ENCODE measurements around the gene CKM. TPM values are rescaled to one million over a fixed set of nuclear protein-coding genes. Genes with fewer than 3 reads are reported as not detected.

CKM gene
- total RNA-seq, 2 experiments from 2014 or later = not detected

DNA sequence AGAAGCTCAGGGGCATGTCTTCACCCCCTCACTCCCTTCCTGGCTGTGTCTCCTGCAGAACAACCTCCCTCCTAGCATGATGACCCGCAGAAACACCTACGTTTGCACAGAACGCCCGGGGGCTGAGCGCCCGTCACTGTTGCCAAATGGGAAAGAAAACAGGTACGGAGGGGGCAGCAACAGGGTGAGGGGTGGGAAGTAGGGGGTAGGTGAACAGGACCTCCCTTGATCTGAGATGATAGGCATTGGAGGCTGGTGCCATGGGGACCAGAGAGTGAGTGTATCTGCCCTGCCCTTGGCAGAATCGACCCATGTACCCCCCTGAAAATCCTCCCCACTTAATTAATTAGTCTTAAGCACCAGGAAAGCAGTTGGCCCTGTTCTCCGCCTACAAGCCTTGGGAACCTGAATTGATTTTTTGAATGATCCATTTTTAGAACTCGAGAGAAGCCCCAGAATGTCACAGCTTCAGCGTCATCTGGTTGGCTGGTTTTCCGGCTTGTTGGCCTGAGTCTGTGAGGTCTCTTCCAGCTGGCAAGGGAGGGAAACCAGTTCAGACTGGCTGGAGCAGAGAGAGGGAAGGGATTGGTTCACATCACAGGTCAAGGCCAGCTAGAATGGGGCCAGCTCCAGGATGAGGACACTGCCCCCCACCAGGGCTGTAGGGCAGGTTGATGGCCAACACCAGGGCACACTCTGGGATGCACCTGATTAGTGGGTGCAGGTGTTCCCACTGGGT is 28.2 kb downstream of the CKM start:
- intact Hi-C loops (cut with micrococcal nuclease) = no loop called here
- H3K9me3 Mint-ChIP-seq = peaks cover 4% of the 10 kb centered on the region
- H3K4me3 Mint-ChIP-seq = no peak overlapping the region
- H3K36me3 Mint-ChIP-seq = peaks cover 31% of the 10 kb centered on the region
- DNase-seq = no peak
- no peak overlapping the region for H3K27ac Mint-ChIP-seq
- H3K27me3 Mint-ChIP-seq = no peaks in the 10 kb centered on the region
- POLR2A ChIA-PET = no interaction called here
- H3K4me1 Mint-ChIP-seq (ENCODE audit: low read depth) = peaks cover 9% of the 10 kb centered on the region
- CTCF ChIA-PET = no interaction called here

DNA sequence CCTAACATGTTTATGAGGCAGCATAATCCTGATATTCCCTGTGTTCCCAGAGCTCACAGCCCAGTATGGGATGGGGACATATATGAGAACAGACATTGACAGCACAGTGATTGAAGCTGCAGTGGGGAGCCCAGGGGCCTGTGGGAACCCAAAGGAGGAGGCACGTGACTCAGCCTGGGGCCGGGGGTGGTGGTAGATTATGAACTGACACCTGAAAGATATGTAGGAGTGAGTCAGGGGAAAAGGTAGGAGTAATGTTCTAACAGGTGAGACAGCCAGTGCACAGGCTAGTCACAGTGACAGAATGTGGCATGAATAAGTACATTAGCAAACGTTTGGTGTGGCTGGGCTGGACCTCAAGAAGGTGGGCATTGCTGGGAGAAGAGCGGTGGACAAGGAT is 29.0 kb downstream of the CKM start:
- Mint-ChIP-seq H3K9me3 (peaks cover 4% of the 10 kb centered on the region), H3K27ac (no peak overlapping the region), H3K36me3 (peaks cover 29% of the 10 kb centered on the region), H3K4me1 (ENCODE audit: low read depth) (peaks cover 9% of the 10 kb centered on the region), H3K4me3 (no peak overlapping the region), H3K27me3 (no peaks in the 10 kb centered on the region)
- DNase-seq = peak; percentile 50
- intact Hi-C loops (cut with micrococcal nuclease) = no loop called here
- CTCF ChIA-PET = no interaction called here
- POLR2A ChIA-PET = no interaction called here

DNA sequence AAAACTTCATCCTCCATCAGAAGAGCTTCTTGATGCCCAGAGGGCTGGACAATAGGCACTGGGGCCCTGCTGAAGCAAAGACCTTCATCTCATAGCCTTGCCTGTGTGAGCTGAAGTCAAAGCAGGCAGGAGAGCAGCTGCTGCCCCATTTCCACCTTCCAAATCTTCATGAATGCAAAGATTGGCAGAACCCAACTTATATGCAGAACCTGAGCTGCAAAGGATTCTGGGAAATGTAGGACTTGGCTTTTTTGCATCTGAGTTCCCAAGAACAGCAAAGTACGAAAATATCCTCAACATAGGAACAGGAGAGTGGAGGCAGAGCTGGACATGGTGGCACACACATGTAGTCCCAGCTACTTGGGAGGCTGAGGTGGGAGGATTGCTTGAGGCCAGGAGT is 30.8 kb downstream of the CKM start:
- ChIA-PET POLR2A (no interaction called here), CTCF (no interaction called here)
- peaks cover 9% of the 10 kb centered on the region for H3K4me1 Mint-ChIP-seq (ENCODE audit: low read depth)

DNA sequence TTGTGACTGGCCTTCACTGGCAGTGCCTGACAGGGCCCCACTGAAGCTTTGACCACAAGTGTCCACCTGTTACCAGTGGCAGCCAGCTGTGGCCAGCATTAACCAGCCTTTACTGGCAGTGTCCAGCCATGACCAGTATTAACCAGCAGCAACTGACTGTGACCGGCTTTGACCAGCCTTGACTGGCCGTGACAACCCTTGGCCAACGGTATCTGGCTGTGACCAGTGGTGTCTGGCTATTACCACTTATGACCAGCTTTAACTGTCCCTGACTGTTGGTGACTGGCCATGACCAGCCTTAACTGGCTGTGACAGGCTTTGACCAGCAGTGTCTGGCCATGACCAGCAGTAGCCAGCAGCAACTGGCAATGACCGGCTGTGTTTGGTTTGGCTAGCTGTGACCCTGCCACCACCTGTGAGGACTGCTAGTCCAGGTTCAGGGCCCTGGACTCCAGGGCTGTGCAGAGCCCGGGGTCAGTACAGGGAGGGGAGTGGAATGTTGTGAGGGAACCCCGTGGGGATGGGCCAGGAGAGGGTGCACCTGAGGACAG is 32.2 kb downstream of the CKM start:
- Mint-ChIP-seq H3K4me3 (no peak overlapping the region), H3K36me3 (peaks cover 35% of the 10 kb centered on the region), H3K27me3 (no peaks in the 10 kb centered on the region), H3K9me3 (peaks cover 4% of the 10 kb centered on the region), H3K27ac (no peak overlapping the region), H3K4me1 (ENCODE audit: low read depth) (peaks cover 9% of the 10 kb centered on the region)
- DNase-seq = no peak
- POLR2A ChIA-PET = no interaction called here
- intact Hi-C loops (cut with micrococcal nuclease) = no loop called here
- CTCF ChIA-PET = no interaction called here

More for the DNA sequence above, 30.8 kb downstream of the CKM start:
- DNase-seq = no peak
- H3K36me3 Mint-ChIP-seq = peaks cover 33% of the 10 kb centered on the region
- peaks cover 4% of the 10 kb centered on the region for H3K9me3 Mint-ChIP-seq
- no peak overlapping the region for H3K4me3 Mint-ChIP-seq
- intact Hi-C loops (cut with micrococcal nuclease) = no loop called here
- H3K27ac Mint-ChIP-seq = no peak overlapping the region
- no peaks in the 10 kb centered on the region for H3K27me3 Mint-ChIP-seq

DNA sequence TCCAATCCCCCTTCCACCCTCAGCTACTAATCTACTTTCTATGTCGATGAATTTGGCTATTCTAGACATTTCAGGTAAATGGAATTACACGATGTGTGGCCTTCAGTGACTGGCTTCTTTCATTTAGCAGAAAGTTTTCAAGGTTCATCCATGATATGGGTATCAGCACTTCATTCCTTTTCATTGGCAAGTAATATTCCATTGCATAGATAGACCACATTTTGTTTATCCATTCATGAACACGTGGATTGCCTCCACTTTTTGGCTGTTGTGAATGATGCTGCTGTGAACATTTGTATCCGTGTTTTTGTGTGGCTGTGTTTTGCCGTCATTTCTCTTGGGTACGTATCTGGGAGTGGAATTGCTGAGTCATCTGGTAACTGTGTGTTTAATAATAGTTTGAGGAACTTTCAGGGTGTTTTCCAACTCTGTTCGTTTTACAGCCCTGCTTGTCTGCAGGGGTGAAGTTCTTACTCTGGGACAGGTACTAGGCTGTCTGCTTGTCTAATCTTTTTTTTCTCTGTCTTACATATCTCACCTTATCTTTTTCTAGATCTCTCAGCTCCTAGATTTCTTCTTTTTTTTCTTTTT is 39.1 kb downstream of the CKM start:
- Mint-ChIP-seq H3K4me3 (no peak overlapping the region), H3K36me3 (peaks cover 27% of the 10 kb centered on the region), H3K27ac (no peak overlapping the region), H3K27me3 (no peaks in the 10 kb centered on the region), H3K4me1 (ENCODE audit: low read depth) (no peaks in the 10 kb centered on the region), H3K9me3 (no peaks in the 10 kb centered on the region)
- intact Hi-C loops (cut with micrococcal nuclease) = no loop called here
- ChIA-PET POLR2A (no interaction called here), CTCF (no interaction called here)
- no peak for DNase-seq

DNA sequence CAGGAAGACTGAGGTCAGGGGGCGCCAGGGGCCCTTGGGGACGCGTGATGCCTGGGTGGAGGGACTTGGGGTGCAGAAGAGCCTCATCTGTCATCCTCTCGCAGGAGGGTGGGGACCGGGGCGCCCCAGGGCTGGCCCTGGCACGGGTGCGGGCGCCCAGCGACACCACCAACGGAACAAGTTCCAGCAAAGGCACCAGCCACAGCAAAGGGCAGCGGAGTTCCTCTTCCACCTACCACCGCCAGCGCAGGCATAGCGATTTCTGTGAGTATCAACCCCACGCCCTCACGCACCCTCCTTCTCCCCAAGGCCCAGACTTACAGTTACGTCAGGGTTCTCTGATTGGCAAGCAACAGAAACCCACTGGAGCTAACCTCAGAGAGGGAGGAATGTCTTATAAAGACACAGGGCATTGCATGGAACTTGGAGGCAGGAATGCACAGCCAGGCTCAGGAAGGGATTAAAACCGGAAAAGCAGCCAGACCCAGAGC is 42.2 kb downstream of the CKM start:
- CTCF ChIA-PET = no interaction called here
- no peak for DNase-seq
- POLR2A ChIA-PET = no interaction called here
- H3K36me3 Mint-ChIP-seq = peaks cover 20% of the 10 kb centered on the region
- H3K4me1 Mint-ChIP-seq (ENCODE audit: low read depth) = no peaks in the 10 kb centered on the region
- H3K4me3 Mint-ChIP-seq = no peak overlapping the region
- no peak overlapping the region for H3K27ac Mint-ChIP-seq
- intact Hi-C loops (cut with micrococcal nuclease) = no loop called here
- no peaks in the 10 kb centered on the region for H3K27me3 Mint-ChIP-seq
- no peaks in the 10 kb centered on the region for H3K9me3 Mint-ChIP-seq

DNA sequence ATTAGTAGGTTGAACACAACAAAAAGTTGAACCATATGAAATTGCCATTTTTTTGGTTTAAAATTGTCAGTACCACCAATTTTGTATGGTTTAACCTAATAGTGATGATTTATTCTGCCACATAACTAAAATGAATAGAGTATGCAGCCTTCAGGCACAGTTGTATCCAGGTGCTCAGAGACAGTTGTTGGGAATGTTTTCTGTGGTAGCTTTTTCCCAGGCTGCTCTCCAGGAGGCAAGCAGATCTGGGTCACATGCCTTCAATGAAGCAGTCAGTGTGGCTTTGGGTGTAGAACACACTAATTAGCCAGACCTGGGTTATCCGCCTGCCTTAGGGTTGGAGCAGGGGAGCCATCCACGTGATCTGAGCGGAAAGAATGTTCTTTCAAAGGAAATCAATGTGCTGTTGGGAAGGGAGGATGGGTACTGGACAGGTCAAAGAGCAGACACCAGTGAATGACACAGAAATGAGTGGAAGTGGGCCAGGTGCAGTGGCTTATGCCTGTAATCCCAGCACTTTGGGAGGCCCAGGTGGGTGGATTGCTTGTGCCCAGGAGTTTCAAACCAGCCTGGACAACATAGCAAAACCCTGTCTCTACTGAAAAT is 43.0 kb downstream of the CKM start:
- H3K36me3 Mint-ChIP-seq = peaks cover 17% of the 10 kb centered on the region
- no peak overlapping the region for H3K27ac Mint-ChIP-seq
- H3K4me1 Mint-ChIP-seq (ENCODE audit: low read depth) = no peaks in the 10 kb centered on the region
- H3K27me3 Mint-ChIP-seq = no peaks in the 10 kb centered on the region
- ChIA-PET POLR2A (no interaction called here), CTCF (no interaction called here)
- H3K4me3 Mint-ChIP-seq = no peak overlapping the region
- intact Hi-C loops (cut with micrococcal nuclease) = no loop called here
- H3K9me3 Mint-ChIP-seq = no peaks in the 10 kb centered on the region
- DNase-seq = no peak

DNA sequence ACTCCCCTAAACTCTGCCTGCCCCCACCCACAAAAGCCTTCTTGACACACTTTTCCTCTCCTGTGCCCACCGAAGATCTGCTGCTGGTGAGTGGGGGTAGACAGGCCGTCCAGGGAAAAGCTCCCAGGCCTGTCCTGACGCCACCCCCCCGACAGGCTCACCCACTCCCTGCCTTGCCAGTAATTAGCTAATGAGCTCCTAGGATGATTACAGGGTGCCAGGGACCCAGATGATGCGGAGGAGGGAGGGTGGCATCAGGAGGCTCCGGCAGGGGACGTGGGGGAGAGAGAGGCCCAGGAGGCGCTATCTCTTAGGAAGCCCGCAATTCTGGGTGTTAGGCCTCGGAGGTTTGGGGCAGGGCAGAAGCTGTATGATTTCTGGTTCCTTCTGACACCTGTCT is 44.6 kb downstream of the CKM start:
- POLR2A ChIA-PET = no interaction called here
- peaks cover 19% of the 10 kb centered on the region for H3K36me3 Mint-ChIP-seq

DNA sequence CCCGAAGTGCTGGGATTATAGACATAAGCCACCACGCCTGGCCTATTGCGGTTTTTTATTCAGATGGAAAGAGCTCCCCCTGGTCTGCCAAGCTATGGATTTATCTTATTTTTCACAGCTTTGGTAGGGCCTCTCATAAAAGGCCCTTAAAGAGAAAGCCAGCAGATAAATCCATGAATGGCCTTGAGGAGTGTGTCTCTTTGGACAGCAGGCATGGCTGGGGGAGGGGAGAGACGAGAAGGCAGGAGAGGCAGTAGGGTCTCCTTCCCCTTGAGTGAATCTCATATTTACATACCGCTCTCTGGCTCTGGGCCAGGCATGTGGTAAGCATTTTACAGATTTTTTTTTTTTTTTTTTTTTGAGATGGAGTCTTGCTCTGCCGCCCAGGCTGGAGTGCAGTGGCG is 46.4 kb downstream of the CKM start:
- H3K9me3 Mint-ChIP-seq = no peaks in the 10 kb centered on the region
- ChIA-PET POLR2A (no interaction called here), CTCF (no interaction called here)
- no peaks in the 10 kb centered on the region for H3K4me1 Mint-ChIP-seq (ENCODE audit: low read depth)
- H3K27me3 Mint-ChIP-seq = no peaks in the 10 kb centered on the region
- intact Hi-C loops (cut with micrococcal nuclease) = no loop called here
- H3K4me3 Mint-ChIP-seq = no peak overlapping the region
- no peak for DNase-seq
- no peak overlapping the region for H3K27ac Mint-ChIP-seq
- peaks cover 23% of the 10 kb centered on the region for H3K36me3 Mint-ChIP-seq

More for the DNA sequence above, 44.6 kb downstream of the CKM start:
- no peaks in the 10 kb centered on the region for H3K4me1 Mint-ChIP-seq (ENCODE audit: low read depth)
- no peak overlapping the region for H3K27ac Mint-ChIP-seq
- H3K9me3 Mint-ChIP-seq = no peaks in the 10 kb centered on the region
- H3K4me3 Mint-ChIP-seq = no peak overlapping the region
- CTCF ChIA-PET = no interaction called here
- no peaks in the 10 kb centered on the region for H3K27me3 Mint-ChIP-seq
- intact Hi-C loops (cut with micrococcal nuclease) = no loop called here
- DNase-seq = no peak

DNA sequence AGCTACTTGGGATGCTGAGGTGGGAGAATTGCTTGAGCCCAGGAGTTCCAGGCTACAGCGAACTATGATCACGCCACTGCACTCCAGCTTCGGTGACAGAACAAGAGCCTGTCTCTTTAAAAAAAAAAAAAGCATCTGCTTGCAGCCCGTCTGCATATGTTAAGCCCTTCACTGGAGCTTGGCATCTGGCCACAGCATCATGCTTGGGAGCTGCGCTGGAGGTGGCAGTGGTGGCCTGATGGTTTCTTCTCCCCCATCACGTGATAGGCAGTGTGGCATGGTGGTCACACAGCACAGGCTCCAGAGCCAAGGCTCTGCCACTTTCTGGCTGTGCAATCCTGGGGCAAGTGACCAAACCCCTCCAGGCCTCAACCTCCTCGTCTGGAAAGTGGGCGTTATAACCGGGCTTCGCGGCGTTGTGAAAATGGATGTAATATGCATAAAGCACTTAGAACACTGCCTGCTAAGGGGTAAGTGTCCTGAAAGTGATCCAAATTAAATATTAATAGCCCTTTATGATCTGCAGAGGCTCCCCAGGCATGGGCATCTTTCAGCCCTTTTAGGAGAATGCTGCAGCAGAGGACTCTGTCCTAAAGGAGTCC is 47.2 kb downstream of the CKM start:
- Mint-ChIP-seq H3K27ac (no peak overlapping the region), H3K36me3 (peaks cover 24% of the 10 kb centered on the region), H3K27me3 (no peaks in the 10 kb centered on the region), H3K9me3 (no peaks in the 10 kb centered on the region), H3K4me3 (no peak overlapping the region), H3K4me1 (ENCODE audit: low read depth) (no peaks in the 10 kb centered on the region)
- intact Hi-C loops (cut with micrococcal nuclease) = no loop called here
- no peak for DNase-seq
- ChIA-PET CTCF (no interaction called here), POLR2A (no interaction called here)

DNA sequence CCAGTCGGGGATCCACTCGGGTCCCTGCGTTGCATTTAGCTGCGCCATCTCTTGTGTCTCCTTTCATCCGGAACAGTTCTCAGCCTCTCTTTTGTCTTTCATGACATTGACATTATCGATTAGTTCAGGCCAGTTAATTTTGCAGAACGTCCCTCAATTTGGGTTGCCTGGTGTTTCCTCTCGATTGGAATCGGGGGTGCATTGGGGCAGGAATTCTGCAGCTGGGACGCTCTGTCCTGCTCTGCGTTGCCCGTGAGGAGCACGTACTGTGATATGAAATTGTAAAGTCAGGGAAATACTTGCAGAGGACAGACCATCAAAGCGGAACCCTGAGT is 49.2 kb downstream of the CKM start:
- ChIA-PET POLR2A (no interaction called here), CTCF (no interaction called here)
- no peaks in the 10 kb centered on the region for H3K4me1 Mint-ChIP-seq (ENCODE audit: low read depth)
- H3K27me3 Mint-ChIP-seq = no peaks in the 10 kb centered on the region
- peaks cover 17% of the 10 kb centered on the region for H3K36me3 Mint-ChIP-seq
- intact Hi-C loops (cut with micrococcal nuclease) = no loop called here
- DNase-seq = no peak
- no peak overlapping the region for H3K27ac Mint-ChIP-seq
- H3K4me3 Mint-ChIP-seq = no peak overlapping the region
- H3K9me3 Mint-ChIP-seq = no peaks in the 10 kb centered on the region

DNA sequence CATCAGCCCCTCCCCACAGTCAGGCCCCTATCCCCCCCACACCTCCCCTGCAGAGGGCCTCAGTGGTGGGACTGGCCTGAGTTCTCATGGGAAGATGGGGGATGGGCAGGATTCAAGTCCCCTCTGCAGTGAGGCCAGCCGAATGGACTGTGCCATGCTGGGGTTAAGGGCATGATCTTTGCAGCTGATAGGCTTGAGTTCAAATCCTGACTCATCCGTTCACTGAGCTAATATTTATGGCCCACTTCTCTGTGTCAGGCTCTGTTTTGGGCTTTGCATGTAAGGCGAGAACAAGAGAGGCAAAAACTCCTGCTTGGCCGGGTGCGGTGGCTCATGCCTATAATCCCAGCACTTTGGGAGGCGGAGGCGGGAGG is 51.0 kb downstream of the CKM start:
- H3K9me3 Mint-ChIP-seq = no peaks in the 10 kb centered on the region
- H3K27ac Mint-ChIP-seq = no peak overlapping the region
- no peak overlapping the region for H3K4me3 Mint-ChIP-seq
- intact Hi-C loops (cut with micrococcal nuclease) = no loop called here
- no peak for DNase-seq
- H3K36me3 Mint-ChIP-seq = peaks cover 18% of the 10 kb centered on the region
- H3K4me1 Mint-ChIP-seq (ENCODE audit: low read depth) = no peaks in the 10 kb centered on the region
- no peaks in the 10 kb centered on the region for H3K27me3 Mint-ChIP-seq
- POLR2A ChIA-PET = no interaction called here
- CTCF ChIA-PET = no interaction called here

Measured in activated CD4-positive, alpha-beta memory T cell treated with anti-CD3 and anti-CD28 coated beads for 36 hours (primary cell).